PC-3 (cell line): Measurements from ENCODE around the gene LGALS7B. TPM values are rescaled to one million over a fixed set of nuclear protein-coding genes. Genes with fewer than 3 reads are reported as not detected.
"Not testable (repeated sequence)": the region's sequence is repeated elsewhere in the genome, so short reads cannot be mapped to it uniquely, and the experiment has no call there.

Experiments
- ATAC-seq: fragments of 200-7000 bp; cut with Tn5 transposase; 2 replicates; pipeline ENCODE4 v1.9.1; 2020; ENCODE audit warnings: mild to moderate bottlenecking, moderate library complexity
- BruUV-seq: library from RNA; stranded (reverse); fragments of 400-500 nt; replicated peaks from 2 replicates; lab custom pipeline; 2021; lab: Mats Ljungman, UMichigan
- CTCF ChIA-PET: fragments of 300-600 bp; sonication (Branson Sonifier 250); formaldehyde crosslinking; loops from one replicate; lab custom pipeline; 2022; ENCODE audit warnings: antibody characterized with exemption; lab: Charles Lee
- POLR2A ChIA-PET: fragments of 300-600 bp; sonication (Branson Sonifier 250); formaldehyde crosslinking; loops from one replicate; lab custom pipeline; 2022; ENCODE audit warnings: antibody characterized with exemption; ENCODE audit not compliant: unreplicated experiment; lab: Charles Lee
- DNase-seq: peaks from one replicate; pipeline ENCODE4 v3.0.0-alpha.2; 2015
- H2AFZ ChIP-seq: fragments of 300-600 bp; sonication (generic); 2 replicates; pipeline ENCODE4 v1.6.0; 2016; ENCODE audit warnings: antibody characterized with exemption, low read length
- H3F3A ChIP-seq: fragments of 300-600 bp; sonication (generic); one replicate; pipeline ENCODE4 v1.6.0; 2017; ENCODE audit warnings: antibody characterized with exemption, low read length, control low read depth, mild to moderate bottlenecking; ENCODE audit not compliant: unreplicated experiment
- H3K27ac ChIP-seq: fragments of 300-600 bp; sonication (generic); 2 replicates; pipeline ENCODE4 v1.5.1; 2016; ENCODE audit warnings: mild to moderate bottlenecking, low read length
- H3K27me3 ChIP-seq: fragments of 300-600 bp; sonication (generic); 2 replicates; pipeline ENCODE4 v1.6.1; 2016; ENCODE audit warnings: low read length, mixed read lengths
- H3K36me3 ChIP-seq: fragments of 300-600 bp; sonication (generic); 2 replicates; pipeline ENCODE4 v1.6.1; 2016; ENCODE audit warnings: low read depth, mixed run types, low read length, mixed read lengths
- H3K4me1 ChIP-seq: fragments of 300-600 bp; sonication (generic); 2 replicates; pipeline ENCODE4 v1.5.1; 2016; ENCODE audit warnings: low read length; ENCODE audit not compliant: insufficient read depth
- H3K4me2 ChIP-seq: fragments of 300-600 bp; sonication (generic); 2 replicates; pipeline ENCODE4 v1.6.0; 2016; ENCODE audit warnings: low read length
- H3K4me3 ChIP-seq: fragments of 300-600 bp; sonication (generic); 2 replicates; pipeline ENCODE4 v1.5.1; 2016; ENCODE audit warnings: mild to moderate bottlenecking, low read length, mixed read lengths
- H3K79me2 ChIP-seq: fragments of 300-600 bp; sonication (generic); 2 replicates; pipeline ENCODE4 v1.6.1; 2017; ENCODE audit warnings: low read length, mixed read lengths
- H3K9ac ChIP-seq: fragments of 300-600 bp; sonication (generic); 2 replicates; pipeline ENCODE4 v1.6.0; 2016; ENCODE audit warnings: mild to moderate bottlenecking, low read length
- H3K9me2 ChIP-seq: fragments of 300-600 bp; sonication (generic); replicated peaks from 2 replicates; pipeline ENCODE4 v1.6.1; 2016; ENCODE audit warnings: mixed run types, low read length, mixed read lengths
- H3K9me3 ChIP-seq: fragments of 300-600 bp; sonication (generic); 2 replicates; pipeline ENCODE4 v1.6.1; 2016; ENCODE audit warnings: low read length, mixed read lengths
- H4K20me1 ChIP-seq: fragments of 300-600 bp; sonication (generic); 2 replicates; pipeline ENCODE4 v1.6.1; 2016; ENCODE audit warnings: low read length, mixed read lengths
- CTCF ChIP-seq: fragments of 300-600 bp; sonication (generic); conservative IDR thresholded peaks from 2 replicates; pipeline ENCODE4 v1.5.1; 2017; ENCODE audit warnings: antibody characterized with exemption, low read depth, mild to moderate bottlenecking, low read length
- EZH2 ChIP-seq: fragments of 300-600 bp; sonication (generic); IDR thresholded peaks from one replicate; pipeline ENCODE4 v1.6.1; 2017; ENCODE audit warnings: antibody characterized with exemption, mild to moderate bottlenecking, low read length; ENCODE audit not compliant: unreplicated experiment
- EZH2phosphoT487 ChIP-seq: fragments of 300-600 bp; sonication (generic); IDR thresholded peaks from 2 replicates; pipeline ENCODE4 v1.6.1; 2018; ENCODE audit warnings: mild to moderate bottlenecking, antibody characterized with exemption, low read length, borderline replicate concordance
- intact Hi-C: fragments of 100-400 bp; cut with micrococcal nuclease; formaldehyde crosslinking; loops from 2 replicates; pipeline ENCODE4 v1.9.0; 2023
- total RNA-seq: library from RNA; depleted of rRNA; stranded (reverse); fragments of >200 nt; gene quantifications from 2 replicates; pipeline ENCODE4 v1.2.3, GENCODE V29; 2014

LGALS7B gene
- total RNA-seq, 1 experiment from 2014 or later, result not detected

- ChIA-PET CTCF (no interaction called here), POLR2A (no interaction called here)
- no peaks in the 10 kb centered on the region for H4K20me1 ChIP-seq
- peaks cover 8% of the 10 kb centered on the region for H3K4me1 ChIP-seq
- H3K79me2 ChIP-seq, result no peaks in the 10 kb centered on the region
- no peak overlapping the region for H2AFZ ChIP-seq
- H3K27me3 ChIP-seq, result no peaks in the 10 kb centered on the region
- intact Hi-C loops, result loop anchor here (5.0 kb wide), 2 partner anchors 37 to 58 kb away; partner anchors contain the start of gene ECH1
- no peak overlapping the region for H3K9ac ChIP-seq
- H3K9me2 ChIP-seq, result no peaks in the 10 kb centered on the region
- H3F3A ChIP-seq, result no peaks in the 10 kb centered on the region
- DNase-seq (no peak), ATAC-seq (no peak)
- no peak overlapping the region for H3K4me3 ChIP-seq
- H3K27ac ChIP-seq, result no peak overlapping the region
- BruUV-seq, result no TSS peak
- H3K9me3 ChIP-seq, result no peaks in the 10 kb centered on the region
- TF ChIP-seq CTCF (no peak), EZH2phosphoT487 (no peak), EZH2 (no peak)
- H3K36me3 ChIP-seq, result no peaks in the 10 kb centered on the region
- no peak overlapping the region for H3K4me2 ChIP-seq
Measured at GRCh38 chr19:38795549-38795948, 6.5 kb downstream of the LGALS7B start.

- Histone ChIP-seq H3K4me1 (peaks cover 8% of the 10 kb centered on the region), H2AFZ (no peak overlapping the region), H3K4me3 (no peak overlapping the region), H3K9ac (no peak overlapping the region), H4K20me1 (no peaks in the 10 kb centered on the region), H3K4me2 (no peak overlapping the region), H3K79me2 (no peaks in the 10 kb centered on the region), H3K9me2 (no peaks in the 10 kb centered on the region), H3F3A (no peaks in the 10 kb centered on the region), H3K27me3 (no peaks in the 10 kb centered on the region), H3K9me3 (no peaks in the 10 kb centered on the region), H3K27ac (no peak overlapping the region), H3K36me3 (no peaks in the 10 kb centered on the region)
- ChIA-PET POLR2A (no interaction called here), CTCF (no interaction called here)
- intact Hi-C loops, result loop anchor here (5.0 kb wide), 2 partner anchors 36 to 59 kb away; partner anchors contain the start of gene ECH1
- ATAC-seq, result no peak
- DNase-seq, result no peak
- no TSS peak for BruUV-seq
- no peak for TF ChIP-seq CTCF
- TF ChIP-seq EZH2phosphoT487, result no peak
- no peak for TF ChIP-seq EZH2
Measured at GRCh38 chr19:38796154-38796553, 7.2 kb downstream of the LGALS7B start.

GRCh38 chr19:38797781-38798180, 8.8 kb downstream of the LGALS7B start:
- H3K27me3 ChIP-seq, H4K20me1 ChIP-seq, H3F3A ChIP-seq, H2AFZ ChIP-seq, H3K79me2 ChIP-seq, H3K4me1 ChIP-seq, BruUV-seq, H3K9me2 ChIP-seq, H3K9ac ChIP-seq, H3K4me3 ChIP-seq, DNase-seq, POLR2A ChIA-PET, ATAC-seq, H3K27ac ChIP-seq, H3K36me3 ChIP-seq, H3K4me2 ChIP-seq, CTCF ChIA-PET, H3K9me3 ChIP-seq: not testable (repeated sequence)
- intact Hi-C loops, result loop anchor here (5.0 kb wide), 2 partner anchors 35 to 60 kb away; partner anchors contain the start of gene ECH1
